Tongue (tissue), 2 donors: ENCODE measurements around the gene CNOT6. TPM values are rescaled to one million over a fixed set of nuclear protein-coding genes. Genes with fewer than 3 reads are reported as not detected.
A peak's percentile ranks its signal among the peaks of the same experiment; 100 is the strongest.

Source experiments
- DNase-seq: peaks from one replicate; pipeline ENCODE4 v3.0.0-alpha.2; 2015
- total RNA-seq: library from RNA; depleted of rRNA; stranded (reverse); fragments of >200 nt; gene quantifications from one replicate; pipeline ENCODE4 v1.2.3, GENCODE V29; 2014

CNOT6 gene
- total RNA-seq, 1 donor from 2014 or later = 24.2 TPM

DNA sequence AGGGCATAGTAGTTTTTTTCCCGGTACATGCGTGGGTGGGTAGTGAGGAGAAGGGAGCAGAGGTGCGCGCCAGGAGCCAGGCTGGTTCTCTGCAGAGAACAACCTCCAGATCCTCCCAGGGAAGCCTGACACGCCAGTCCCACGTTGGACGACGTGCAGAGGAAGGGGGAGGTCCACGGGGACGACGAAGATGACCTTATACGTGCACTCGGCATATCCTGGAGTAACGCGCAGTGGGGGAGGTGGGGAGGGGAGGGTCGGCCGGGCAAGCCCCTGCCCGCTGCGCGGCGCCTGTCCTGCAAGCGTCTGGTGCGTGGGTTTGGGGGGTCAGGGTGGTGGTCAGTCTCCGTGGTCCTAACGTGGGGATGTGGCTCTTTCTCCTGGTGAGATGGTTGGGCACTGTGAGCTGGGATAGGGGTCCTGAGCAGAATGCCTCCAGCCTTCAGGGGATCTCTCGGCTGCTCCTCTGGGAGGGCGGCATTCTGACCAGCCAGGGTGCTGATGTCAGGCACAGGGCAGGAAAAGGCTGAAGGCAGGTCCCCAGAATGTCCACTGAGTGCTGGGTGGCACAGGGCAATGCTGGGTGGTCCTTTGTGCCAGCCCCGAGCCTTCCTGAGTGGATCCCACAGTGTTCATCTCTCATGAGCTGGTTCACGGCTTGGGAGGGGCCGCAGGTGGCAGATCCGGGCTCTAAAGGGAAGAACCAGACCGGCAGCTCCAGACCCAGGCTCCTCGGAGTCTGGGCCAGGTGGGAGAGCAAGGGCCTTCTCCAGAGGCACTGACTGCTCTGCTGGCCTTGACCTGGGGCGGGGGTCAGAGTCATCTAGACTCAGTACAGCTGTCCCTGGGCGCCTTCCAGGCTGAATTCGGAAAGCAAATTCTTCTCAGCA, 107.7 kb downstream of the CNOT6 start:
- DNase-seq = no peak

GRCh38 chr5:180602481-180603075, 108.4 kb downstream of the CNOT6 start:
- no peak for DNase-seq

GRCh38 chr5:180603076-180603594, 109.0 kb downstream of the CNOT6 start:
- no peak for DNase-seq

DNA sequence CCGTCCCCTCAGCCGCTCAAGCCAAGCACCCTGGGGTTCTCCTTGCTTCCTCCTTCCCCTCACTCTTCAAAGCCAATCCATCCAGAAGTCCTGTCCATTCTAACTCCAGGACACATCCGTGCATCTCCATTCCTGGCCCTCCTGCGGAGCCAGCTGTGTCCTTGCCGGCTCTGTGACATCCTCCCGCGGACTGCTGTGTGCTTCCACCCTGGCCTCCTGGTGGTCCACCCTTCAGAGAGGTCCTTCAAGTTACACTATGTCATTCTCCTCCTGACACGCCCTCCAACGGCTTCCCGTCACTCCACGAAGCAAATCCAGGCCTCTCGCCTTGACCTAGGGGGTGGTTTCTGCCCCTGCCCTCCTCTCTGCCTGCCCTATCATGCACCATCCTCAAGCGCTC, 110.1 kb downstream of the CNOT6 start:
- no peak for DNase-seq

DNA sequence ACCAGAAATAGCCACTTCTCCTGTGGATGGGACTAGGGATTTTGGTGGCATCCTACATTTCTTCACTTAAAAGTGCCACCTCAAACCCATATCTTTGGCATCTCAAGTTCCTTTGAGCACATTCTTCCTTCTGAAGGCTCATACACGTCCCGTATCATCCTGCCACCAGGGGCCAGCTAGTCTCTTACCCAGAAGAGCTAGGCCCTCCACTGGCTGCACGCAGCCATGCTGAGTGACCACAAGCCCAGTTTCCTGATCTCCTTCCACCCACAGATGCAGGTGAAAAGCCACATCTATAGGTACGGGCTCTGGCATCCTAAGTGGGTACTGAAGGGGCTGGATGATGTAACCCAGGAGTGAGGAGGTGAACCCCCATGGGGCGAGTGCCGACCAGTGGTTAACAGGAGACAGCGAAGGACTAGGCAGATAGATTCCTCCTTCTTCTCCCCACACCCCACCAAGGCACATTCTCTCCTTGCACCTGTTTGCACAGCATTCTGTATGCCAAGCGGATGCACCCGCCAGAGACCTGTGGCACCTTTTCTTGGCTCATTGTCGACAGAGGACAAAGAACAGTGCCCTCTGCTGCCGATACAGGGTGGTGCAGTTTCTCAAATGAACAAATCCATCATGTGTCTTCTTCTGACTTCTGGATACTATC, 111.5 kb downstream of the CNOT6 start:
- peak; percentile 61 for DNase-seq

- no peak for DNase-seq
Measured at GRCh38 chr5:180606215-180606785, 112.1 kb downstream of the CNOT6 start.

- DNase-seq = no peak
Measured at GRCh38 chr5:180607861-180608571, 113.8 kb downstream of the CNOT6 start.

DNA sequence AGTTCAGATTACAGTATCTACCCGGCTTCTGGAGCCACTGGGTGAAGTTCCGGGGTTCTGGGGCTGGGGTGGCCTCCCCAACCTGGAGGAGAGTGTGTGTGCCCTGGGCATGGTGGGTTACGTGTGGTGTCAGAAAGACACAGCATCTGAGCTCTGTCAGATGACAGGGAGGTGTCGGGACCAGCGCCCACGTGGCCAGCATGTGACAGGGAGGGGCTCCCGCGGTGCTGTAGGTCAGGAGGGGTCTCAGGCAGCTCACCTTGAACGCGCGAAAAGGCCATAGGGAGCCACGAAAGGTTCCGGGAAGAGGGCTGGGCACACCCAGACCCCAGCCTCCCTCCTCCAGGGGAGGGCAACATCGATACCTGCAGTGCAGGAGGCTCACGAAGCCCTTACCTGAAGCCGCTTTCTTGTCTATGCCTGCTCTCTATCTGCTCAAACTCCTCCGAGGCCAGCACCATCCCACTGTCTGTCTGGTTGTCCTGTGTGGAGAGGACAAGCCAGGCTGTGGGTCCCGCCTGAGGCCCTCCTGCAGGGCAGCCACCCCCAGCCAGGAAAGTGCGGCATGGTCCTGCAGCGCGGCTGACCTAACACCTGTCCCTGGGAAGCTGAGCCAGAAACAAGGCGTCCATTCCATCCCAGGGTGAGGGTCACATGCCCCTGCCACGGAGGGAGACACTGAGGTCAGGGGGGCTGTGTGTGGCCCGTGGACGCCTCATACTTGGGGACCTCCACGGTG, 114.6 kb downstream of the CNOT6 start:
- DNase-seq = no peak

DNA sequence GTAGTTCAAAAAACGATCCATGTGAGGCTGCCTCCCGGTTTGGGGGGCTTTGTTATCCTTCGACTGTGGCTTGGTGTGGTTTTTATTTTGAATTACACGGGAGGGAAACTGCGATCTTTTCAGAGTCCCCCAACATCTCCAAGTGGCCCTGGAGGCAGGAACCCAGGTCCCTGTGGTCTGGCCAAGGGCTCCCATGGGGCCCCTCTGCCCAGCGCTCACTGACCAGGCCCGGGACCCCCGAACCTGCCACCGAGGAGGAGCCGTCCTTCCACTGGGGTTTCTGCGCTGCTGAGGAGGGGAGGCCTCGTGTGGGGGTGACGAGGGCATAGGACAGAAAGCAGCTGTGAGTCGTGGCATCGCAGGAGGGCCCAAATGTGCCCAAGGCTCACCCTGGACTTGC, 115.2 kb downstream of the CNOT6 start:
- no peak for DNase-seq

DNA sequence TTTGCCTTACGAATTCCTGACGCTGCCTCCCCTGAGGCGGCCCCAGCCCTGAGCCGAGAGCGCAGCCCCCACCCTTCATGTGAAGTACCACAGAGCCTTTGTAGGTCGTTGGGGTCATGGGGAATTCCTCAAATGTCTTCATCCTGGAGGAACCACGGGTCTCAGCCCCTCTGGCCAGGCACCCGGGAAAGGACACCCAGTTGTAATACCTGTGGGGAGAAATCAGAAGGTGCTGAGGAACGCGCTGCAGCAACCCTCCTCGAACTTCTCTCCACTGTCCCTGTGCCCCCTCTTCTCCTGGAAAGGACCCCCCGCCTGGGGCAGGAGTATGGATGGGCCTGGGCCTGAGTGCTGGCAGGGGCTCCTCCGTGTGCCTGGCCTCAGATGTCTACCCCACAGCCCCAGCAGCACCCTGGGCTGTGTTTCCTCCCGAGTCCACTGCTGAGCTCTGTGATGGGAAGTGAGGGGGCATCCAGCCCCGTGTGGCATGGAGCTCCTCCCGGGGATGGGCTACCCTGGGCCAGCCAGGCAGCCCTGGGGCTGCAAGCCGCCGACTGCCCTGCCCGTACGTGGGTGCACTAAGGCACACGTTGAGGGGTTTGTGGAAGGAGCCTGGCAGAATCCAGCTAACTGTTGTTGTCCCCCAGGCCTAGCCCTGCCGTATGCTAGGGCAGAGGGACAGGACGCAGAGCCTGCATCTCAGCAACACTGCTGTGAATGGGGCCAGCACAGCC, 115.8 kb downstream of the CNOT6 start:
- DNase-seq = no peak

DNA sequence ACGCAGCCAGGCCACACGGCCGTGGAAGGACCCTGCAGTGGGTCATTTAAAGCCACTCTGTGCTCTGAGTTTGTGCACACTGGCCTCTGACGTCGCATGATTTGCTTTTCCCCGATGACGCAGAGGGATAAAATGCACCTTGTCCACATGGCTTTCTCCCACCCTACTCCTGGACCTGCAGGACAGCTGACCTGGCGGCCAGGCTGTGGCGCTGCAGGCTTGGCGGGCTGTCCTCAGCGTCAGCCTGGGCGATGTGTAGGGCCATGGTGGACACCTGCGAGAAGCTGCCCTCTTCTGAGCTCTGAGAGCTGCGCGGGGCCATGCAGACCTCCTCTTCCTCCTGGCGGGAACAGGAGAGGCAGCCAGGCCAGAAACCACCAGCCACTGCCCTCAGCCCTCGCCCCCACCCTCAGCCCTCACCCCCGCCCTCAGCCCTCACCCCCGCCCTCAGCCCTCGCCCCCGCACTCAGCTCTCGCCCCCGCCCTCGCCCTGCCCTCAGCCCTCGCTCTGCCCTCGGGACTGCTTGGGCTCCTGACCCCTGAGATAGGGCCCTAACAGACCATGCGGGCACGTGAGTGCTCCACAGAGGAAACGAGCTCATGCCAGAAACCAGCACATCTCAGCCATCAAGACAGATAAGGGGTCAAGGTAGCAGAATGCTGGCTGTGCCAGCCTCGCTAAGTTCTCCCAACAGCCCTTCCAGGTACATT, 117.1 kb downstream of the CNOT6 start:
- DNase-seq = no peak

DNA sequence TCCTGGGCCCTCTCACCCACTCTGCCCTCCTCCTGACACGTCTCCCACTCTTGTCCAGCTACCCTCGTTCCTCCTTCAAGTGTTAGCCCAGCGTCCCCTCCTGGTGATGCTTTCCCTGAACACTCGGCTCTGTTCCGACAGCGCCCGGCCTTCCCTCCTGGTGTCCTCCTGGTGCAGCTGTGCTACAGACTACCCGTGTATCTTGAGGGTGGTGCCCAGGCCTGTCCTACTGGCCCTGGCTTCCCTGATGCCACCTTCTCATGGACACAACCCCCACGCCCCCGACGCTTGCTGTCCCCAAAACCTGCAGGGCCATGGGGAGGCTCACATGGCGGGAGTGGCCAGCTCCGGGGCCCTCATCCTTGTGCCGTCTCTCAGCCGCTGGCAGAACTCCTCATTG, 118.5 kb downstream of the CNOT6 start:
- DNase-seq = no peak

DNA sequence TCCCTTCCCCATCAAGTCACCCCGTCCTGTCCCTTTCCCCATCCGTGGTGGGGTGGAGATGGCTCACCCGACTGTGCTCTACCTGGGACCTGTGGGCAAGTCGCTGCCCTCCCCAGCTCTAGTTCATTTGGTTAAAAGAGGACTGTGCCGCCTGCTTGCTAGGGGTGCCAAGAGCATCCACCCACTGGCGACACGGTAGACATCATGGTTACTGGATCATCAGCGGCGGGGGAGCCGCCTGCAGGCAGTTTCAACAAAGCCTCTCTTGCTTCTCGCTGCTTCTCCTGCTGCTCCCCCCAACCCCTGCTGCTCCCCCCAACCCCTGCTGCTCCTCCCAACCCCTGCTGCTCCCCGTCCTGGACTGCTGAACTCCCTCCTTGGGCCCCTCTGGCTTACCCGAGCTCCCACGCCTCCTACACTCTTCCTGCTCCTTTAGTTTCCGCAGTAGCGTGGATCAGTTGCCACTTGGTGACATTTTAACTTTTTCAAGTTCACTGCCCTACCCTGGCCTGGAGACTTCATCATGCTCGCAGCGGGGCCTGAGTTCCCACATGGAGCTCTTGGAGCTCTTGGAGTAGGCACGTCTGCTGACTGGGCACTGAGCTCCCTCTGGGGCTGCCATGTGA, 119.1 kb downstream of the CNOT6 start:
- no peak for DNase-seq

DNA sequence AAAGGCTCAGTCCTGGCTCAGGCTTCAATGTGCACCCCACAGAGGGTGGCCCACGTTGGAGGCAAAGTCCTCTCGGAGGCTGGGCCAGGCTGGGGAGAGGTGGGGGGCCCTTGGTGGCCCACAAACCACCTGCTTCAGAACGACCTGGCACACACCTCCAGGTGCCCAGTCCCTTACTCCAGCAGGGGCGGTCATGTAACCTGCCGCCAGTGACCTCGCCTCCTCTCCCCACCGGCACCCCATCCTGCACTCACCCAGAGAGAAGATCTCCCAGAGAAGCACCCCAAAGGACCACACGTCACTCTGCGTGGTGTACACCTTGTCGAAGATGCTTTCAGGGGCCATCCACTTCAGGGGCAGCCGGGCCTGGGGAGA, 119.6 kb downstream of the CNOT6 start:
- DNase-seq = no peak

DNA sequence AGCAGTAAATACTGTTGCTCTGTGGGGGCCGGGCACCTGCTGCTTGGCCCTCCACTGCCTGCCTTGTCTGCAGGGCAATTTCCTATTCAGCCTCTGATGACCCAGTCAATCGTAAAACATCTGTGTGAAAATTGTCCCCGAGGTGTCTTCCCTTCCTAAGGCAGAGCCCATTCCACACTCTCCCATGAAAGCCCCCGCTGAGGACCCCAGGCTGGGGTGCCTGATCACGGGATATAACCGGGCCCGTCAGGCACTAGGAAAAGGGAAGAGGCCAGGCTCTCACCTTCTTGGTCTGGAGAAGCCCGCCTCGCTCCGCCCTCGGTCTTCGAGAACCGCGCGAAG, 124.3 kb downstream of the CNOT6 start:
- DNase-seq = no peak

GRCh38 chr5:180618829-180619562, 124.8 kb downstream of the CNOT6 start:
- DNase-seq = peak; percentile 64

DNA sequence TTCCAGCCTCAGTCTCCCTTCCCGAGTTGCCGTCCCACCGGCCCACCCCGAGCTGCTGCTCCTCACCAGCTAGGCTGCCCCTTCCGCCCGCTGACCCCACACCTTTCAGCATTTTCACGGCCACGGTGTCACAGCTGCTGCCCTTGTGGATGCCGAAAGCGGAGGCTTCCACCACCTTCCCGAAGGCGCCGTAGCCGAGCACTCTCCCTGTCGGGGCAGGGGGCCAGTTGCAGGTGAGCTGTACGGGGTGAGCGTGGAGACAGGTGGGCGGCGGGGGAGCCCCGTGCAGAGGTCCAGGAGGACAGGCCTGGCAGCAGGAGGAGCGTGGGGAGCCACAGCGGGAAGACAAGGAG, 125.4 kb downstream of the CNOT6 start:
- DNase-seq = no peak

GRCh38 chr5:180620014-180620413, 125.8 kb downstream of the CNOT6 start:
- DNase-seq = no peak

DNA sequence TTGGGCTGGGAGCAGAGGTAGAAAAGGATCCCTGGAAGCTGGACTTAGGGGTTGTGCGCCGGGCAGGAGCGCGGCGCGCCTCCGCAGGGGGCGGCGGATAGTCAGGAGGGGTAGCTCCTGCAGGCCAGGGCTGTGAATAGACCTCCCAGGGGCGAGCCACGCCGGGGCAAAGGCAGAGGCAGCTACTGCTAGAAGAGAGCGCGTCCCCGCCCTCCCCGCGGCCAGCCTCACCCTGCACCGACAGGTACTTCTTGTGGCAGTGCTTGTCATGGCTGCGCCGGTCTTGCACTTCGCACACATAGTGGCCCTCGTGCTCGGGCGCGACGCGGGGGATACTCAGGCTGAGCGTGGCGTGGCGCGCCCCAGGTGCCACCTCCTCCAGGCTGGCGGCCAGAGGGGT, 127.1 kb downstream of the CNOT6 start:
- no peak for DNase-seq
